CD4-positive, alpha-beta T cell treated with Interleukin-6 at 100 ng/mL for 8 hours (primary cell): ENCODE results near the gene SGK2.

Experiments
- DNase-seq: peaks from one replicate; pipeline ENCODE4 v3.0.0-alpha.2; 2020; ENCODE audit warnings: mixed read lengths, low spot score

Gene SGK2

DNA sequence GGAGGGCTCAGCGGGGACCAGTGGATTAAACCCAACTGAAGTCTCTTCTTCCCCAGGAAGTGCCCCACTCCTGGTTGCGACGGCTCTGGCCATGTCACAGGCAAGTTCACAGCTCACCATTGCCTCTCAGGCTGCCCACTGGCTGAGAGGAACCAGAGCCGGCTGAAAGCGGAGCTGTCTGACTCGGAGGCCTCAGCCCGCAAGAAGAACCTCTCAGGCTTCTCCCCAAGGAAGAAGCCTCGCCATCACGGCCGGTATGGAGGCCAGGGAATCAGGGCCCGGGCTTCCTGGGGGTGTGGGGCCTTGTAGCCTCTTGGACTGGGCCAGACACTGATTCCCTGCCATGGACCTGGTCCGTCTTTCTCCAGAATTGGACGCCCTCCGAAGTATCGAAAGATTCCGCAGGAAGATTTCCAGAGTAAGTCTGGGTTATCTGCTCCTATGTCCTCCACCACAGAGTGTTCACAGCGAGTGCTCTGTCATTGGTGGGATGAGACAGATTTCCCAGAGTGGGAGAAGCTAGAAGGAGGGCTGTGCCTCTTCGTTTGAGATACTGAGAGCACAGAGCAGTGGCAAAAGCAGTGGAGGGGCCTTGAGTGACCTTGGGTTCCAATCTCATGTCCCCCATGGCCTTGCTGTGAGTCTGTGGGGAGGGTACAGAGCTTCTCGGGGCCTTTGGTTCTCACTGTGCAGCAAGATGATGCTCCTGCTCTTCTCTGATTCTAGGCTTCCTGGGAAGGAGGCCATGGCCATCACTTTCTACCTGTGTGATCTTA, 22.6 kb upstream of the SGK2 start:
- DNase-seq, result no peak

DNA sequence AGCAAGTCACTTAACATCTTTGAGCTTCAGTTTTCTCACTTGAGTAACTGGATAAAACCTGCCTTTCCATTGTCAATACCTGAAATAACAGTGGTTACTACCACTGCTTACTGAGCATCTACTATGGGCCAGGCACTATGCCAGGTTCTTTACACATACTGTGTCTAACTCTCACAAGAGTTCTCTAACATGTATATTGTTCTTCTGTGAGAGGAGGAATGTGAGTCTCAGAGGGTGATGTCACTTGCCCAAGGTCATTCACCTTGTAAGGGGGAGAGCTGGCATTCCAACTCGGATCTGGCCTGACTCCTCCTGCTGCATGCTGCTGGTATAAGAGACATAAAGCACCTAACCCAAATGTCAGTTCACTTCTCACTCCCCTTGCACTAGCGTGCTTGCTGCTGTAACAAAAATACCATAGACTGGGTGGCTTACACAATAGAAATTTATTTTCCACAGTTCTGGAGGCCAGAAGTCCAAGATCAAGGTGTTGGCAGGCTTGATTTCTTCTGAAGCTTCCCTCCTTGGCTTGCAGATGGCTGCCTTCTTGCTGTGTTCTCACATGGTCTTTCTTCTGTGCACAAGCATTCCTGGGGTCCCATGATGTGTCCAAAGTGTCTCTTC, 21.9 kb upstream of the SGK2 start:
- DNase-seq, result no peak

DNA sequence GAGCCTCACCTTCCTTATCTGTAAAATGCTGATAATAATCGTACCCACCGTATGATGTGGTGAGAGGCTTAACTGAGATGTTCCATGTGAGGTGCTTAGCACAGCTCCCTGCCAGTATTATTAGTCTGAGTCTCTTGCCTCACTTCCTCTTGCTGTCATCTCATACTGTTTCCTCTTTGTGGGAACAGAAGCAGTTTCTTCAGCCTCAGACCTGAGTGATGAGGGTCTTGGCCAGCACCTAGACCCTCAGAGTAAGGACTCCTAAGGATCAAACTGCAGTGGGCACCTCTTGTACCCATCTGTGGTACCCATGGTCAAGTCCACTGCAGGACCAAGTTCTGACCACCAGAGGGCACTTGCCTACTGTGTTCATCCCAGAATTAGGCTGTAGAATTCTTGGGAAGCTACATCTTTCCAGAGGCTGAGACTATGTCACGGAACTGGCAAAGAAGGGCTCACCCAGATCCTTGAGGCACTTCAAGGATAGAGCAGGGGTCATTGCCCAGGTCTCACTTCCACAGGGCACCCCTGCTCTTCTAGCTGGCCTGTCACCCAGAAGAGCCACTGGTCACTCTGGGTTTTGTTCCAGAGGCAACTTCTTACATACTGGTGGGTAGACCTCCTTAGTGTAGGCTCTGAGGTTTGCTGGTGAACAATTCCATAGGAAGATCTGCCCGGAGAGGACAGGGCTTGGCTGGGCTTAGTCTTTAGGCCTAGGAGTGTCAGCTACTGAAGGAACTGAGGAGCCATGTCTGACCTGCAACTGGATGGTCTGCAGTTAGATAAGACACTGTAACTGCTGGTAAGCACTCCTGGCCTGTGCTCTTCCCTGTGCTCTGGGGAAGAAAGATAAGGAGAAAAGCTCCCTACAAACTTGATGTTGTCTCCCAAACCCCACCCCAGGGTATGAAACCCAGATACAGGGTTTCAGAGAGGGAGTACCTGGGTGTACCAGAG, 20.6 kb upstream of the SGK2 start:
- peak; percentile 20 for DNase-seq

DNA sequence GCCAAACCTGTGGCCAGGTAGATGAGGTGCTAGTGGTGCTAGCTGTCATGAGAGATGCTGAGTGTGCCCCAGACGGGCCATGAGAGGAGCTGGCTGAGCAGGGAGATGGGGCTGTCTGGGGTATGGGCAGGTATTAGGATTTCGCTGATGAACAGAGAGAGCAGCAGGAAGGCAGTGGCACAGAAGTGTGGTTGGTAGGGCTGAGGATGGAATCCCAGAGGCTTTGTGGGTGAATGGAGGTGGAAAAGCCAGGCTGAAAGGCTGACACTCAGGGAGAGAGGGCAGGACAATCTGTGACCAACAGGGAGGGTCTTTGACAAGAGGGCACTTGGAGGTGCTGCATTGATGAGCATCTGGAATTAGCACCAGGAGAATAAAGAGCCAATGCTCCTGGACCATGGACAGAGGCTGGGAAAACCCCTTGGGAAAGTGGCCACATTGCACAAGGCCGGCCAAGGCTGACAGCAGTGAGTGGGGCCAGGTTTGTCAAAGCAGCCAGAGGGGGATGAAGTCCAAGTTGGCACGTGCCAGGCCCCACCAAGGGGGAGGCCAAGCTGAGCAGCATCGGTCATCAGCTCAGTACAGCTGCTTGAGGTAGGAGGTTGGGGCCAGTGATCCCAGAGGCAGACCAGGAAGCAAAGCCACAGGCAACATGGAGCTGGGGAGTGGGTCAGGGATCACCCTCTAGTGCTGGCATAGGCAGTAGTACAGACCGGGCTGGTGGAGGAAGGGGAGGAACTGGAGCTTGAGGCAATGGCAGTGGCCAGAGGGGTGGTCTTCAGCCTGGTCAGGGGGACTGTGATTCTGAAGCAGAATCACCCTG, 19.7 kb upstream of the SGK2 start:
- DNase-seq, result no peak

DNA sequence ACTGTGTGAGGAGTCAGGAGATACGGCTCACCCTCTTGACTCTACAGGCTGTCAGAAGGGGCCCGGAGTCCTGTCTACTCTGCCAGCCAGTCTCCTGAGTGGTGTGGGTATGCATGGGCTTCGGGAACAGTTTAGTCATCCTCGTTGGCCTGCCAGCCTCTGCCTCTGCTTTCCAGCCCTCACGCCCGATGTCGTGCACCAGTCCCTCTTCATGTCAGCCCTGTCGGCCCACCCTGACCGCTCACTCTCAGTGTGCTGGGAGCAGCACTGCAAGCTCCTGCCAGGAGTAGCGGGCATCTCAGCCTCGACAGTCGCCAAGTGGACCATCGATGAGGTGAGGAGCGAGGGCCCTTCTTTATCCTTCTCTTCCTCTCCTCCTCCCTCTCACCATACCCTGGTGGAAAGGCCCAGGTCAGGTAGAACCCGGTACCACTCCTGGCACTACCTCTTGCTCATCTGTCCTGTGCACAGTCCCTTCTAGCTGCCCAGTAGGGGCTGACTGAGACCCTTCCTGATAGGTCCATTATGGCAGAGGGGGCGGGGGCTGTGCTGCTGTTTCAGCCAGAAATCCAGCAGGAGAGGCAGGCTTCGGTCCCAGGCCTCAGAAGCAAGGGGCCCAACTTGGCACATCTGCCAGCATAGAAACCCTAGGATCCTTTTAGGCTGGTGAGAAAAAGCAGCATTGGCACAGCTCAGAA, 18.7 kb upstream of the SGK2 start:
- no peak for DNase-seq

DNA sequence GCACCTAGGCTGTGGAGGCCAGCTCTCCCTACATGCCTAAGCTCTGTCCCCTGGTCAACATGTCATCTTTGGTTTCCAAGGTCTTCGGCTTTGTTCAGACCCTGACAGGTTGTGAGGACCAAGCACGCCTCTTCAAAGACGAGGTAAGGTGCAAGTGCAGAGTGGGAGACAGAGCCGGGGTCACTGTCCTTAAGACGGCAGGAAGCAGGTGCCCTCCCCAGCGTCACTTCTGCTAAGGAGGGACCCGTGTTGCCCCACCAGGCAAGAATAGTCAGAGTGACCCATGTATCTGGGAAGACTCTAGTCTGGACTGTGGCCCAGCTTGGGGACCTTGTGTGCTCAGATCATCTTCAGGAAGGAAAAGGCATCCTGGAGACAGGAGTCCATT, 18.2 kb upstream of the SGK2 start:
- no peak for DNase-seq

DNA sequence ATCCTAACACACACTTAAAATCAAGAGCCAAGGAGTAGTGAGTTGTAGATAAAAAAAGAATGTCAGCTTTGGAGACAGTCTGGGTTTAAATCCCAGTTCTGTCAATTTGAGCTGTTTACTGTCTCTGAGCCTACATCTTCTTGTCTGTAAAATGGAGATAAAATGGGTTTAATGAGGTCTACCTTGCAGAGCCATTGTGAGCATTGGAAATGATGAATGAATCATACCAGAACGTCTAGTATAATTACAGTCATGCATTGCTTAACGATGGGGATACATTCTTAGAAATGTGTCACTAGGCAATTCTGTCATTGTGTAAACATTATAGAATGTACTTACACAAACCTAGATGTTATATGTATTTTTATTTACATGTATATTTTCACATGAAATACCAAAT, 17.6 kb upstream of the SGK2 start:
- no peak for DNase-seq

DNA sequence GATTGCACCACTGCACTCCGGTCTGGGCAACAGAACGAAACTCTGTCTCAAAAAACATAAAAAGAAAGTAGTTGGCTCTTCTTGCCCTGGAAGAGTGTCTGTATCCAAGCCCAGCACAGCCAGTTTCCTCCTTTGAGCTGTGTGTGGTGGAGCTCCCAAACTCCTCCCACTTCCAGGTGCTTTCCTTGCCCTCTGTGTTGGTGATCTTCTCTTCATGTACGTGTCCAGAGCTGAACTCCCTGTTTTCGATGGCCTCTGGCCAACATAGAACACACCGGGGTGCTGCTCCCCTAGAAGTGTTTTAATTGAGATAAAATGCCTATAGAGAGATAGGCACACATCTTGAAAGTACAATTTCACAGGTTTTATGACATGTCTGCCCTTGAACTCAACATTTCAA, 16.7 kb upstream of the SGK2 start:
- no peak for DNase-seq

DNA sequence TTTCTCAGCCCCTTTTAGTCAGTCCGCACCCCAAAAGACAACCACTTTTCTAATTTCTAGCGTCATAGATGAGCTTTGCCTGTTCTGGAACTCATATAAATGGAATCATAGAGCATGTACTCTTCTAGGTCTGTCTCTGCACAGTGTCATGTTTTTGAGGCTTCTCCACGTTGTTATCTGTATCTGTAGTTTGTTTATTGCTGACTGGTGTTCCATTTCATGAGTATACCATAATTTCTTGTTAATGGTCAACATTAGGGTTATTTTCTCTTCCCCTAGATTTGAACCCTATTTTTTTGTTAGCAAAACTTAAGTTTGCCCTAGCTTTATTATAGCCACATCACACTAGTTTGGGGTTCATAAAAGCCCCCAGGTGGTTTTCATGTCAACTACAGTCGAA, 16.2 kb upstream of the SGK2 start:
- no peak for DNase-seq

DNA sequence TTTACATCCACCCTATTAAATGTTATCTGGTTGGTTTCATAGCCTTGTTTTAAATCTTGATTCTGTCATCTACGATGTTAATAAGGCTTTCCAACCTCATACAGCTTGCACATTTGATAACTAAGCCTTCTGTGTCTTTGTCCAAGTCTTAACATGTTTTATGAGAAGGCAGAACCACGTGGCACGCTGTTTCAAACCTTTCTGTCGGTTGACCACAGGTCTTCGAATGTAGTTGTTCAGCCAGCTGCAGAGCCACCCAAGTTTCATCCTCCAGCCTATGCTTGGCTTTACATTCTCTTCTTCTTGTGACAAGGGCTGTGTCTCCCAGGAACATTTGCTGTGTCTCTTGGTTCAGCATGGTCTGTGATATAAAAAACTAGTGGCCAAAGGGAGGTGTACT, 15.7 kb upstream of the SGK2 start:
- DNase-seq, result no peak

DNA sequence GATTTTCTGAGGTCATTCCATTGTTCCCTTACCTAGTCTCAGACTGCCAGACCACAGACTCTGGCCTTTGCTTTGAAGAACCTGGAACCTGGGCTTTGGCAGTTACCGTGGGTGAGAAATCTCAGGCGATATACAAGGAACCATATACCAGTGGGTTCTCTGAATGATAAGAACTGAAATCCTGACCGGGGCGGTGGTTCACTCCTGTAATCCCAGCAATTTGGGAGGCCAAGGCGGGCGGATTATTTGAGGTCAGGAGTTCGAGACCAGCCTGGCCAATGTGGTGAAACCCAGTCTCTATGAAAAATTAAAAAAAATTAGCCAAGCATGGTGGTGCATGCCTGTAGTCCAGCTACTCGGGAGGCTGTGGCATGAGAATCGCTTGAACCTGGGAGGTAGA, 14.3 kb upstream of the SGK2 start:
- no peak for DNase-seq

DNA sequence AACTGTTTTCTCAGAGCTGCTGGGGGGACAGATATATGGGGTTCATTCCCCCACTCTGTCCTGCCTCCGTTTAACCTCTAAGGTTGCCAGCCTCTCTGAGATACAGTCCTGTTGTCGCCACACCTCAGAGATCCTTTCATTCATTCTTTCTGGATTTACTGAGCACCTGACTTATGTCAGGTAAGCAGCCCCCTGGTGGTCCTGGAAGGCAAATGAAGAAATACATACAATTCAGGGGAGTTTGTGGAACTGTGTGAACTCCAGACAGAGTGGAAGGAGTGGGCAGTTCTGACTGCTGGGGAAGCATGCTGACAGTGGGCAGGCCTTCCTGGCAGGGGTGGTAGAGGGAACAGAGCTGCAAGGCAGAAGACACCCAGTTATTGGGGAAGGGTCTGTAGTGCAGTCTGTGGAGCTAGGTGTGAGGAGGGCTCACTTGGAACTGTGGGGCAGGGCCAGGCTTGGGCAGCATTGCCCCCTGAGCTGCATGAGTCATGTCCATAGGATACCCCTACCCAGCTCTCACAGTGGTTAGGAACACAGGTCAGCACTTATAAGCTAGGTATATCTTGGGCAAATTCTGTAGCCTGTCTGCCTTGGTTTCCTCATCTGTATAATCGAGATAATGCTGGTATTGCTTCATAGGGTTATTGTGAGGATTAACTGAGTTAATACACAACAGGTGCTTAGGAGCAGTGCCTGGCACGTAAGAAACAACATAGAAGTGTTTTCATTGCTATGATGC, 12.8 kb upstream of the SGK2 start:
- DNase-seq, result no peak

DNA sequence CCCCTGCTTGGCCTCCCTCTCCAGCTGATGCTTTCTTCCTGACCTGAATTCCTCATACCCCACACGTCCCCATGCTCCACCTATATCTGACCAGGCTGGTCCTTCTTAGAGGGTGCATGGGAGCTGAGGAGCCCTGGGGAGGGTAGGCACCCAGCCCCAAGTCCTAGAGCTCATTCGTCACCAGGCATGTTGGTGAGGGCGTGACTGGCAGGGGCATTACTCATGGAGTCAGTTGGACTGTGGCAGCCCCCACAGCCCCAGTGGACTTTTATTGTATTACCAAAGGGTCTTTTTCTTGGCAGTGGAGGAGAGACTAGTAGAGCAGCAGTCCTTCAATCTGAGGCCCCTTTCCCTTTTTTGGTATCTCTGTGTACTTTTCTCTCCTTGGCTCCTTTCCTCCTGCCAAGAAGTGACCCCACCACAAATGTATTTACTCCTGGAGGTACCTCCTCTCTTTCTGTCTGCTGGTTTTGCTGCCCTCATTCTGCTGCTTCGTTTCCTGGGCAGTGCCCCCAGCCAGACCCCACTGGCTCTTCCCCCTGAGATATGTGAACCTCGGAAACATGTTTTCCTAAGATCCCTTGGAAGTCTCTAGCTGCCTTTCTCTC, 10.4 kb upstream of the SGK2 start:
- DNase-seq, result no peak

DNA sequence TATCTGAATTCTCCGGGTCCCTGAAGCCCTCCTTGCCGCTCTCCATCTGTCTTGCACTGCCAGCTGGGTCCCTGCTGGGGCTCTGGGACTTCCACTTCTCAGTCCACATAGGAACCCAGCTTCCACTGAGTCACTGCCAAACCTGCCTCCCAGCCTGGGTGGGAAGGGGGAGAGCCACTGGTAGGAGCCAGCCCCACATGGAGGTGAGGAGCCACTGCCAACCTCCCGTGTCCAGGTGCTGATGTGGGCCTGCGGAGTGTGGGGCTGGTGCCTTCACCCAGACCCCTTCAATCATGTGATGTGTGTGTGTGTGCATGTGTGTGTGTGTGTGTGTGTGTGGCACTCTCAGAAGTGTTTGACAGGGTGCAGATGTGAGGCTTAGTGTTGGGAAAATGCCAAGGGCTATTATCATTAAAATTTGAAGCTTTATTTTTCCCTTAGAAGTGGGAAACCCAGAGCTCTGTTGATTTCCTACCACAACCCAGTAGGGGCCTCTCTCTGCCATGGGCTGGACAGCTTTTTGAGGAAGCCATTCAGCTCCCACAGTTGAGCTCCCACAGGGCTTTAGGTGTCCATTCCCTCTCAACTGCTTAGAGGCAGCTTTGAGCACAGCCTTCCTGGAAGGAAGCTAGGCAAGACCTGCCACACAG, 9.3 kb upstream of the SGK2 start:
- DNase-seq, result no peak

DNA sequence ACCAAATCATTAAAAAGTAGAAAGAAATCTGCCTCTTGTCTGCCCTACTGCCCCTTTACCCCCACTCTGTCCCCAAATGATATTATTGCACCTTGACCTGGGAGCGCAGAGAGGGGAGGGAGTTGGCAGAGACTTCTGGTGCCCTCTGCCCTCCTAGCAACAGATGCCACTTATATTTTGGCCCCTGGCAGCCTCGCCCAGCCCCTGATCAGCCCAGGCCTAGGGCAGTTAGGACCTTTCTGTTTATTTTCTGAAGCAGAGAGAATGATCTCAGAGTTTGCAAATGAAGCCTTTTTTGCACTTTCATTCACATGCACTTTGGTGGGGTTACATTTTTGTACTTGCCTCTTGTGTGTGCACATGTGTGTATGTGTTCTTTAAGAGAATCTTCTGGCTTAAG, 8.4 kb upstream of the SGK2 start:
- DNase-seq, result no peak

DNA sequence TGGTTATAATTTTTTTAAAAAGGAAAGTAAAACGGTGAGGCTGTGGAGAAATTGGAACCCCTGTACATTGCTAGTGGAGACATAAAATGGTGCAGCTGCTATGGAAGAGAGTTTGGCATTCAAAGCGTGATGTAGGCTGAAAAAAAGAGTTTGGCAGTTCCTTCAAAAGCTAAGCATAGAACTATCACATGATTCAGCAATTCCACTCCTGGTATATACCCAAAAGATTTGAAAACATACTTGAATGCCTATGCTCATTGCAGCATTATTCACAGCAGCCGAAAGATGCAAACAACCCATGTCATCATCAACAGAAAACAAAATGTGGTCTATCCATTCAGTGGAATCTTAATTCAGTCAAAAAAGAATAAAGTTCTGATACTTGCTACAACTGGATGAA, 4.5 kb upstream of the SGK2 start:
- DNase-seq, result no peak

DNA sequence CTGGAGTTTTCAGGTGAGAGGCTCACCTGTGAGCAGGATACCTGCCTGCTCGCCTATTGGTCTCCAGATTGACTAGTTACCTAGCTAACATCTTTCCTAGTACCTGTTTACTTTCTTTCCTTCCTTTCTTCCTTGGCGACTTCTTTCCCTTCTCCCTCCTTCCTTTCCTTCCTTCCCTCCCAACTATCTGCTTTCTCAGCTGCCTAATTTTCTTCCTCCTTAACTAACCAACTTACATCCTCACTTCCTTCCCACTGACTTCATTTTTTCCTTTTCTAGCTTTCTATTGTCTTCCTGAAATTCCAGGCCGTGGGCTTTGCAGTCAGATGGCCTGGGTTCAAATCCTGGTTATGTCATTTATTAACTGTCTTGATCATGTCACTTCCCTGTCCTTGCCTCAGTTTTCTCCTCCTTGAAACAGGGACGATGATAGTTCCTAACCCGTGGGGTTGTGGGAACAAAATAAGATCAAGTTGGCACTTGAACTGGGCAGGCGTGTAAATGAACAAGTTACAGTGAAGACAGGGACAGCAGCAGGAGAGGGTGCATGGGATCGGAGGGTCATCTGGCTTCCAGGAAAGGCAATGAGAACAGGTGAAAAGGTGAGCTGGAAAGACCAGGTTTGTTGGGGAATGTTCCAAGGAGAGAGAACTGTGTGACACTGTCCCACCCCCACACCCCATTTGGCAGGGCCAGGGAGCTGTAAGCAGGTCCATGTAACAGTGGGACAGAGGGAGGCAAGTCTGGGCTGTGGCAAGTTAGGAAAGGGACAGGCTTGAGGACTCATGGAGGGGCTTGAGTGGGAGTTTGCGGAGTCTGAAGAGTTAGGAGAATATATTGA, 540 bp downstream of the SGK2 start:
- no peak for DNase-seq

DNA sequence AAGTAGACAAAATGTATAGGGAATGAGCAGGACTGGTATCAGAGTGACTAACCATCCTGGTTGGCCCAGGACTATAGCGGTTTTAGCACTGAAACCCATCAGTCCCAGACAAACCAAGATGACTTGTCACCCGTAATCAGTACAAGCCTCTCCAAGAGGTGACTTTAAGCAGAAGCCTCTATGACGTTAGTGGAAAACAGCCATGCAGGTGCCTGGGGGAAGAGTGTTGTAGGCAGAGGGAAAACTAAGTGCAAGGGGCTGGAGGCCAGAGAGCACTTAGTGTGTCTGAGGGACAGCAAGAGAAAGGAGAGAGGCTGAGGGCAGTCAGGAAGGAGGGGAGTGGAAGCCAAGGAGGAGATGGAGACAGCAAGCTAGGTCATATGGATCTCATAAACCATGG, 2.1 kb downstream of the SGK2 start:
- no peak for DNase-seq

DNA sequence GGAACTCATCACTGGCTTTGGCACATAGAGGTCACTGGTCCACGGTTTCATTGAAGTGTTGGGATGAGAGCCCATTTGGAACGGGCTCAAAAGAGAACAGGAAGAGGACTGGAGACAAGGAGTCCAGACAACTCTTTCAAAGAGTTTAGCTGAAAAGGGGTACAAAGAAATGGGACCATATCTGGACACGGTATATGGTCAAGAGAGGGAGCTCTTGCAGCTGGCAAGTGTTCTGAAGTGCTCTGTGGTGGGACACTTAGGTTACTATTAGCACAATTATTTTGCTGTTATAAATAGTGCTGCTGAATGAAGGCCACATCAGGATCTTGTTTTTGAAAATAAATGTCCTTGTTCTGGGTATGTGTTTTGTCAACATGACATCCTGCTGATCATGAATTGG, 4.6 kb downstream of the SGK2 start:
- no peak for DNase-seq
